HPDE6-E6E7 (cell line): ENCODE data around the gene AEN.
A peak's percentile ranks its signal among the peaks of the same experiment; 100 is the strongest.
"Not testable (repeated sequence)": the region's sequence is repeated elsewhere in the genome, so short reads cannot be mapped to it uniquely, and the experiment has no call there.

Source experiments
- DNase-seq: peaks from one replicate; pipeline ENCODE4 v3.0.0; 2011; ENCODE audit warnings: missing footprints; ENCODE audit errors: extremely low spot score

The AEN gene

GRCh38 chr15:88630798-88631463, 9.8 kb downstream of the AEN start:
- no peak for DNase-seq

GRCh38 chr15:88631464-88632028, 10.4 kb downstream of the AEN start:
- DNase-seq = no peak

- DNase-seq = not testable (repeated sequence)
Measured at GRCh38 chr15:88632797-88633196, 11.7 kb downstream of the AEN start.

- no peak for DNase-seq
Measured at GRCh38 chr15:88634449-88634848, 13.3 kb downstream of the AEN start.

GRCh38 chr15:88635318-88635717, 14.2 kb downstream of the AEN start:
- no peak for DNase-seq

- DNase-seq = peak; percentile 76
Measured at GRCh38 chr15:88636050-88636449, 14.9 kb downstream of the AEN start.

- no peak for DNase-seq
Measured at GRCh38 chr15:88636654-88637053, 15.5 kb downstream of the AEN start.

GRCh38 chr15:88637436-88637835, 16.3 kb downstream of the AEN start:
- no peak for DNase-seq

GRCh38 chr15:88637841-88638625, 16.9 kb downstream of the AEN start:
- no peak for DNase-seq

- DNase-seq = peak; percentile 99
Measured at GRCh38 chr15:88638626-88639372, 17.7 kb downstream of the AEN start, which contains the start of gene ISG20. Gene ISG20, plus strand, starts transcription at chr15:88639016. Its CDS starts 351 bp downstream, at chr15:88639367.

GRCh38 chr15:88641959-88642452, 20.9 kb downstream of the AEN start:
- no peak for DNase-seq

- not testable (repeated sequence) for DNase-seq
Measured at GRCh38 chr15:88642514-88642913, 21.4 kb downstream of the AEN start.

- no peak for DNase-seq
Measured at GRCh38 chr15:88644741-88645140, 23.6 kb downstream of the AEN start.

- DNase-seq = no peak
Measured at GRCh38 chr15:88645171-88646087, 24.3 kb downstream of the AEN start.

- DNase-seq = no peak
Measured at GRCh38 chr15:88646088-88646405, 24.9 kb downstream of the AEN start.

GRCh38 chr15:88646951-88647350, 25.8 kb downstream of the AEN start:
- DNase-seq = no peak

GRCh38 chr15:88647351-88648105, 26.4 kb downstream of the AEN start:
- no peak for DNase-seq

GRCh38 chr15:88648357-88649214, 27.4 kb downstream of the AEN start:
- DNase-seq = no peak

- no peak for DNase-seq
Measured at GRCh38 chr15:88649286-88649733, 28.2 kb downstream of the AEN start.
